Trophoblast cell (in vitro differentiated cells and primary cell): Measurements from ENCODE around the gene GPSM1.
"Not testable (repeated sequence)": the region's sequence is repeated elsewhere in the genome, so short reads cannot be mapped to it uniquely, and the experiment has no call there.

ENCODE experiments used
- DNase-seq, 2 donors: peaks; one replicate each; pipeline ENCODE4 v3.0.0-alpha.2; 2016
- H2AFZ ChIP-seq: 2 replicates; pipeline ENCODE4 v1.6.1; 2013; ENCODE audit warnings: low read length, moderate library complexity, mild to moderate bottlenecking; ENCODE audit not compliant: insufficient read depth, poor library complexity
- H2AK5ac ChIP-seq: 2 replicates; pipeline ENCODE4 v1.6.1; 2013; ENCODE audit warnings: mild to moderate bottlenecking, low read length
- H2BK120ac ChIP-seq: 2 replicates; pipeline ENCODE4 v1.6.1; 2013; ENCODE audit warnings: low read length, mild to moderate bottlenecking, moderate library complexity; ENCODE audit not compliant: insufficient read depth, poor library complexity
- H2BK12ac ChIP-seq: 2 replicates; pipeline ENCODE4 v1.6.1; 2013; ENCODE audit warnings: mild to moderate bottlenecking, low read length, moderate library complexity
- H2BK5ac ChIP-seq: 2 replicates; pipeline ENCODE4 v1.6.1; 2013; ENCODE audit warnings: low read length, low read depth, moderate library complexity, mild to moderate bottlenecking; ENCODE audit not compliant: poor library complexity
- H3K14ac ChIP-seq: 2 replicates; pipeline ENCODE4 v1.6.1; 2013; ENCODE audit warnings: mild to moderate bottlenecking, low read length
- H3K18ac ChIP-seq: 2 replicates; pipeline ENCODE4 v1.6.1; 2013; ENCODE audit warnings: mild to moderate bottlenecking, low read length
- H3K23ac ChIP-seq: 2 replicates; pipeline ENCODE4 v1.6.1; 2013; ENCODE audit warnings: low read length
- H3K27ac ChIP-seq: 2 replicates; pipeline ENCODE4 v1.5.1; 2013; ENCODE audit warnings: low read depth, mild to moderate bottlenecking, inconsistent platforms, low read length, moderate library complexity
- H3K27me3 ChIP-seq: 2 replicates; pipeline ENCODE4 v1.6.1; 2013; ENCODE audit warnings: inconsistent platforms, mild to moderate bottlenecking, low read length, moderate library complexity; ENCODE audit not compliant: insufficient read depth
- H3K36me3 ChIP-seq, 2 experiments: 1 replicate in 1 of 2; 2 replicates in 1 of 2; pipeline ENCODE4 v1.6.1; 2013; ENCODE audit warnings: low read length in 2 of 2, mild to moderate bottlenecking in 2 of 2, moderate library complexity in 1 of 2; ENCODE audit not compliant: insufficient read depth in 2 of 2, control insufficient read depth in 1 of 2
- H3K4ac ChIP-seq: 2 replicates; pipeline ENCODE4 v1.6.1; 2013; ENCODE audit warnings: low read depth, mild to moderate bottlenecking, low read length, moderate library complexity
- H3K4me1 ChIP-seq, 2 experiments: 1 replicate in 1 of 2; 2 replicates in 1 of 2; pipeline ENCODE4 v1.6.1; 2013; ENCODE audit warnings: low read length in 2 of 2, mild to moderate bottlenecking in 2 of 2, moderate library complexity in 1 of 2; ENCODE audit not compliant: insufficient read depth in 2 of 2, control insufficient read depth in 1 of 2
- H3K4me2 ChIP-seq: 2 replicates; pipeline ENCODE4 v1.6.1; 2013; ENCODE audit warnings: inconsistent platforms, mild to moderate bottlenecking, low read length, moderate library complexity
- H3K4me3 ChIP-seq: 2 replicates; pipeline ENCODE4 v1.5.1; 2013; ENCODE audit warnings: mild to moderate bottlenecking, low read depth, low read length, inconsistent platforms
- H3K79me1 ChIP-seq: one replicate; pipeline ENCODE4 v1.6.1; 2013; ENCODE audit warnings: low read length
- H3K79me2 ChIP-seq: 2 replicates; pipeline ENCODE4 v1.6.1; 2013; ENCODE audit warnings: low read length, mild to moderate bottlenecking; ENCODE audit not compliant: control insufficient read depth, insufficient read depth, poor library complexity
- H3K9ac ChIP-seq: 2 replicates; pipeline ENCODE4 v1.6.1; 2013; ENCODE audit warnings: mild to moderate bottlenecking, low read length
- H3K9me3 ChIP-seq: 2 replicates; pipeline ENCODE4 v1.6.1; 2013; ENCODE audit warnings: low read depth, mild to moderate bottlenecking, control low read depth, inconsistent platforms, low read length; ENCODE audit not compliant: insufficient read depth
- H4K12ac ChIP-seq: 2 replicates; pipeline ENCODE4 v1.6.1; 2013; ENCODE audit warnings: low read depth, mild to moderate bottlenecking, low read length, moderate library complexity
- H4K8ac ChIP-seq: 2 replicates; pipeline ENCODE4 v1.6.1; 2013; ENCODE audit warnings: low read depth, mild to moderate bottlenecking, low read length, moderate library complexity
- H4K91ac ChIP-seq: one replicate; pipeline ENCODE4 v1.6.1; 2013; ENCODE audit warnings: low read depth, mild to moderate bottlenecking, low read length, moderate library complexity
- WGBS: extraction: QIAGEN DNeasy Blood & Tissue Kit; methylation state at CpG from one replicate; pipeline ENCODE4 v1.1.7; 2013; ENCODE audit warnings: missing lambda C conversion rate; ENCODE audit not compliant: insufficient read length, insufficient coverage; ENCODE audit errors: extremely low coverage; 5-methylcytosine and 5-hydroxymethylcytosine counted together

Gene GPSM1

DNA sequence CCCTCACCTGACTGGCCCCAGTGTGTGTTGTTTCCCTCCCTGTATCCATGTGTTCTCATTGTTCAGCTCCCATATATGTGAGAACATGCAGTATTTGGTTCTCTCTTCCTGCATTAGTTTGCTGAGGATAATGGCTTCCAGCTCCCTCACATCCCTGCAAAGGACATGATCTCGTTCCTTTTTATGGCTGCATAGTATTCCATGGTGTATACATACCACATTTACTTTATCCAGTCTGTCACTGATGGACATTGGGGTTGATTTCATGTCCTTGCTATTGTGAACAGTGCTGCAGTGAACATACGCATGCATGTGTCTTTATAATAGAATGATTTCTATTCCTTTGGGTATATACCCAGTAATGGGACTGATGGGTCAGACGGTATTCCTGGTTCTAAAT, 7.4 kb upstream of the GPSM1 start:
- H2AK5ac ChIP-seq, H3K18ac ChIP-seq, H3K4me2 ChIP-seq, H3K79me1 ChIP-seq, H3K27me3 ChIP-seq, H3K4me1 ChIP-seq, H3K4ac ChIP-seq, H3K9ac ChIP-seq, H2AFZ ChIP-seq, H3K27ac ChIP-seq, H3K14ac ChIP-seq, H4K12ac ChIP-seq, H4K91ac ChIP-seq, H4K8ac ChIP-seq, H3K36me3 ChIP-seq, H2BK120ac ChIP-seq, H3K23ac ChIP-seq, H2BK12ac ChIP-seq, DNase-seq, H3K4me3 ChIP-seq, H3K79me2 ChIP-seq, H2BK5ac ChIP-seq: not testable (repeated sequence)
- no CpG with 5 or more reads among the region's 3 CpGs for WGBS
- H3K9me3 ChIP-seq: peaks cover 15% of the 10 kb centered on the region

DNA sequence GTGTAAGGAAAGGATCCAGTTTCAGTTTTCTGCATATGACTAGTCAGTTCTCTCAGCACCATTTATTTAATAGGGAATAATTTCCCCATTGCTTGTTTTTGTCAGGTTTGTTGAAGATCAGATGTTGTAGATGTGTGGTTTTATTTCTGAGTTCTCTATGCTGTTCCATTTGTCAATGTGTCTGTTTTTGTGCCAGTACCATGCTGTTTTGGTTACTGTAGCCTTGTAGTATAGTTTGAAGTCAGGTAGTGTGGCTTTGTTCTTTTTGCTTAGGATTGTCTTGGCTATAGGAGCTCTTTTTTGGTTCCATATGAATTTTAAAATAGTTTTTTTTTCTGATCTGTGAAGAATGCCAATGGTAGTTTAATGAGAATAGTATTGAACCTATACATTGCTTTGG, 6.4 kb upstream of the GPSM1 start:
- H3K18ac ChIP-seq, H3K23ac ChIP-seq, H3K9me3 ChIP-seq, H3K4me3 ChIP-seq, H3K79me1 ChIP-seq, H3K79me2 ChIP-seq, H2BK120ac ChIP-seq, H3K27me3 ChIP-seq, H3K4me2 ChIP-seq, H3K36me3 ChIP-seq, H3K4ac ChIP-seq, H4K8ac ChIP-seq, H4K12ac ChIP-seq, H2BK5ac ChIP-seq, H2AFZ ChIP-seq, H3K27ac ChIP-seq, H2AK5ac ChIP-seq, H3K4me1 ChIP-seq, H2BK12ac ChIP-seq, H3K14ac ChIP-seq, H4K91ac ChIP-seq, DNase-seq, H3K9ac ChIP-seq: not testable (repeated sequence)

GRCh38 chr9:136321561-136321960, 5.8 kb upstream of the GPSM1 start:
- no peak overlapping the region for H3K4me2 ChIP-seq
- H2BK5ac ChIP-seq: no peak overlapping the region
- no peaks in the 10 kb centered on the region for H3K27me3 ChIP-seq
- no peak overlapping the region for H3K23ac ChIP-seq
- no peak overlapping the region for H2AFZ ChIP-seq
- H4K91ac ChIP-seq: no peak overlapping the region
- H2BK12ac ChIP-seq: peak overlapping the region; percentile 15
- no peak overlapping the region for H4K12ac ChIP-seq
- H3K4me1 ChIP-seq: peaks cover 7 to 8% of the 10 kb centered on the region in 2 experiments
- peaks cover 3% of the 10 kb centered on the region for H3K9me3 ChIP-seq
- H3K4me3 ChIP-seq: no peak overlapping the region
- H3K79me2 ChIP-seq: peaks cover 2% of the 10 kb centered on the region
- WGBS: no CpG with 5 or more reads among the region's 19 CpGs
- no peak overlapping the region for H3K14ac ChIP-seq
- no peak for DNase-seq
- no peak overlapping the region for H4K8ac ChIP-seq
- no peak overlapping the region for H2BK120ac ChIP-seq
- no peak overlapping the region for H3K18ac ChIP-seq
- no peaks in the 10 kb centered on the region for H3K36me3 ChIP-seq
- no peak overlapping the region for H2AK5ac ChIP-seq
- H3K79me1 ChIP-seq: peaks cover 5% of the 10 kb centered on the region
- no peak overlapping the region for H3K27ac ChIP-seq
- no peak overlapping the region for H3K4ac ChIP-seq
- no peak overlapping the region for H3K9ac ChIP-seq

GRCh38 chr9:136322756-136323330, 4.5 kb upstream of the GPSM1 start:
- WGBS: no CpG with 5 or more reads among the region's 23 CpGs
- Histone ChIP-seq H3K27me3 (no peaks in the 10 kb centered on the region), H3K23ac (no peak overlapping the region), H3K36me3 (no peaks in the 10 kb centered on the region), H3K79me1 (peaks cover 14% of the 10 kb centered on the region), H4K91ac (no peak overlapping the region), H3K4me1 (peaks cover 13 to 14% of the 10 kb centered on the region in 2 experiments), H3K4ac (no peak overlapping the region), H3K4me2 (no peak overlapping the region), H3K9ac (no peak overlapping the region), H3K4me3 (no peak overlapping the region), H3K9me3 (peaks cover 2% of the 10 kb centered on the region), H3K14ac (no peak overlapping the region), H4K12ac (no peak overlapping the region), H2BK5ac (no peak overlapping the region), H3K79me2 (peaks cover 4% of the 10 kb centered on the region), H2BK120ac (no peak overlapping the region), H2BK12ac (no peak overlapping the region), H2AFZ (no peak overlapping the region), H3K27ac (no peak overlapping the region), H4K8ac (no peak overlapping the region), H2AK5ac (no peak overlapping the region), H3K18ac (no peak overlapping the region)
- no peak for DNase-seq
